ENCODE results near the gene RAD51B. TPM values are rescaled to one million over a fixed set of nuclear protein-coding genes. Genes with fewer than 3 reads are reported as not detected.
A peak's percentile ranks its signal among the peaks of the same experiment; 100 is the strongest.
"Not testable (repeated sequence)": the region's sequence is repeated elsewhere in the genome, so short reads cannot be mapped to it uniquely, and the experiment has no call there.

Gene RAD51B
- polyA plus RNA-seq (ENCODE audit: insufficient read length): 13.3 TPM
- long read RNA-seq, donor 1, partial matches to known transcripts: 0 of 2 reads
- long read RNA-seq, donor 1, other reads (novel, unspliced or antisense): 0 of 2 reads
- long read RNA-seq, donor 2, partial matches to known transcripts: 0 of 4 reads
- long read RNA-seq, donor 2, other reads (novel, unspliced or antisense): 0 of 4 reads
- long read RNA-seq, donor 3, partial matches to known transcripts: 0 of 3 reads
- long read RNA-seq, donor 3, other reads (novel, unspliced or antisense): 0 of 3 reads
- long read RNA-seq, donor 4: 0 reads
- long read RNA-seq, donor 5: 0 reads
- long read RNA-seq, donor 6, partial matches to known transcripts: 0 of 1 reads
- long read RNA-seq, donor 6, other reads (novel, unspliced or antisense): 0 of 1 reads
- long read RNA-seq, donor 7, partial matches to known transcripts: 0 of 3 reads
- long read RNA-seq, donor 7, other reads (novel, unspliced or antisense): 0 of 3 reads
- long read RNA-seq, donor 8, partial matches to known transcripts: 0 of 2 reads
- long read RNA-seq, donor 8, other reads (novel, unspliced or antisense): 0 of 2 reads

DNA sequence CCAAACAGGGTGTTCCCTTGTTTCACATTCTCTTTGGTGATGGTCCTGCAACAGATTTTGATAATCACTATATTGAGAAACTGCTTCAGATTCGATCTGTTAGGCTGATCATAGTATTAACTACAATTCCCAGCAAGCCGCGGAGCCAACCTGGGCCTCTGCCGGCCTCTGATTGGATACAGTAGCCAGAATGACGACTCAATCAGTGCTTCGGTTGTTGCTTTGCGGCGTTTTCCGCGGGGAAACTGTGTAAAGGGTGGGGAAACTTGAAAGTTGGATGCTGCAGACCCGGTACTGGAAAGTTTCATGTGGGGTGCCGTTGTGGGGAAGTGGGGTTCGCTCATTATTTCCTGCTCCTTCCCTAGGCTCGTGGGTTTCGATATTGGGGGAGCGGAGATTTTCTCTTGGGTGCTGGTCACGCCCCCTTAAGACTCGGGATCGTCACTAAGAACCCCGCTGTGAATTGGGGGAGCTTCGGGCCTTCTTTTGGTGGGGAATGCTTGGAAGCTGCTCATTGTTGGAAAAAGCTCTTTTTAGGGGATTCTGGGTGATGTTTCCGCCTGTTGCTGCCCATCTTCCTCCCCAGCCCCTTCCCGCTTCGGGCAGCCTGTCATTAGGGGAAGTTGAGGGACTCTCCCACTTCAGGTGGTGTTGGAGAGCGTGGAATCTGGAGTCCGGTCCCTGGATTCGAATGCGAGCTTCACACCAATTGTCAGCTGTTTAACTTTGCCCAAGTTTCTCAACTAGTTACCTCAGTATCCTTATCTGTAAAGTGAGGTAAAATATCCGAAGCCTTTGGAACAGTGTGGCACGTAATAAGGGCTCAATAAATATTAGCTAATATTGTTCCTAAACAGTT, at the start of gene RAD51B:
TSS of gene RAD51B (plus strand) at position 217 of the 859 bp plus-strand sequence.
- peak; percentile 91 for DNase-seq

DNA sequence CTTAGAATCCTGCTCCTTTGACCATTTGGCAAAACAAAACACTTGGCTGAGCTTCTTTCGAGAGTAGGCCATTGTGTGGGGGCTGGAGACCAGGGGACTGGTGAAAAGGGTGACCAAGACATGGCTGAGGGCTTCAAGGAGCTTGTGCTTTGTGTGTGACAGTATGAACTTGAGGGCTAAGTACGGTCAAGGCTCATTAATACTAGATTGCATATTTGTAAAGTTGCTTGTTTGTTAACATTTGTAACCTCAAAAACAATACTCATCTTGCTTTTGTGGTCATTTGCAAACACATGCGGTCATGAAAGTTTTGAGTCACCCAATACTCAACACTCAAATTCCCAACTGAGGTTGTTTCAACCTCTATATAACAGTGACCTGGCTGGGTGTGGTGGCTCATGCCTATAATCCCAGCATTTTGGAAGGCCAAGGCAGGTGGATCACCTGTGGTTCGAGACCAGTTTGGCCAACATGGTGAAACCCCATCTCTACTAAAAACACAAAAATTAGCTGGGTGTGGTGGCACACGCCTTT, 45.7 kb upstream of the RAD51B start:
- no peak for DNase-seq

DNA sequence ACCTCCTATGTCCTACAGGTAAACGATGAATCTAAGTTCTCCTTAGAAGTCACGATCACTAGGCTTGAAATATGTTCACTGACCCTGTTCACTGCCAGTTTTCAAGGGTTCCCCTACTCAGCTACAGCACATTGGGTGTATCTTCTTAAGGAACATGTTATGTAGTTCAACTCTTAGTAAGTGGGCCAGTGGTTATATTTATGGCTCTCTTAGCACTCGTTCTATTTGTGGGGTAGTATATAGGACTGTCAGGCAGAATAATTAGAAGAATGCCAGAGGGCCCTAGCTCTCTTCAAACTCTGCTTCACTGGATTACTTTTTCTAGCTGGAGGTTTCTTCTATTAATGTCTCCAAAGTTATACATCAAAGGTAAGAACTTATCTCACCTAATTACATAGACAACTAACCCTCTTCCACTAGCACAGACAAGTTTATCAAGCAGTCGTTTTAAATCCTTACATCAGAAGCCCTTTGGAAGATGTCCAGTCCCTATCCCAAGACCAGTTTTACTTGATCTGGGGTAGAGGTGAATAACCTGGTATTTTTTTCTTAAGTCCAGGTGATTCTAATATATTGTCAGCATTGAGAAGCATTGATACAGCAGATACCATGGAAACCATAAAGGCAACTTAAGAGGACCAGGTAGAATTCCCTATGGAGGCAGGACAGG, 42.8 kb upstream of the RAD51B start:
- DNase-seq: no peak

DNA sequence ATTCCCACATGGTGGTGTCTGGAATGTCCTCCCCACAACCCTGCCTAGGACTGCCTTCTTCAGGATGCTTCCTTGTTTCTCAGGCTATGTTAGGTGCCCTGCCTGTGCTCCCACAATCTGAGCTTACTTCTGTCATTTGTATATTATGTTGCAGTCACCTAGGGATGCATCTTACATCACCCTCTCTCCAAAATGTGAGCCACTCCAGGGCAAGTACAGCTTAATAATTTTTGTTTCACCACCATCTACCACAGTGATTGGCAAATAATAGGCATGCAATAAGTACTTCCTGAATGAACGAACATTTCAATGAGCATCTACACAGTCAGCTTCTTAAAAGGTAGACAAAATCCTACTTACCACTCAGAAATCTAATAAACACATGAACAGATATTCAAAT, 40.8 kb upstream of the RAD51B start:
- DNase-seq: no peak

DNA sequence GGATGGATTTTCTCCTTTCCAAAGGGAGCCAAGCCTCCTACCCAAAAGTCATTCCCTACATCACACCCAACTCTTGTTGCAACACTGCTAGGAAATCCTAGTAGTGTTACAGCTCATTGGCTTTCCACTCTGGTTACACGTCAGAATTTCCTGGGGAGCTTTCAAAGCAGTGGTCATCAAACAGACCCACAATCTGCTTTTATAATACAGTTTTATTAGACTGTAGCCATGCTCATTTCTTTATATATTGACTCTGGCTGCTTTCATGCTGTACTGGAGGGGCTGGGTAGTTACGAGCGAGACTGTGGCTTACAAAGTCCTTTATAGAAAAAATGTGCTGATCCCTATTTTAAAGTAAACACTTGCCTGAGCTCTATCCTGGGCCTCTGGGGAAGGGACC, 37.5 kb upstream of the RAD51B start:
- DNase-seq: no peak

DNA sequence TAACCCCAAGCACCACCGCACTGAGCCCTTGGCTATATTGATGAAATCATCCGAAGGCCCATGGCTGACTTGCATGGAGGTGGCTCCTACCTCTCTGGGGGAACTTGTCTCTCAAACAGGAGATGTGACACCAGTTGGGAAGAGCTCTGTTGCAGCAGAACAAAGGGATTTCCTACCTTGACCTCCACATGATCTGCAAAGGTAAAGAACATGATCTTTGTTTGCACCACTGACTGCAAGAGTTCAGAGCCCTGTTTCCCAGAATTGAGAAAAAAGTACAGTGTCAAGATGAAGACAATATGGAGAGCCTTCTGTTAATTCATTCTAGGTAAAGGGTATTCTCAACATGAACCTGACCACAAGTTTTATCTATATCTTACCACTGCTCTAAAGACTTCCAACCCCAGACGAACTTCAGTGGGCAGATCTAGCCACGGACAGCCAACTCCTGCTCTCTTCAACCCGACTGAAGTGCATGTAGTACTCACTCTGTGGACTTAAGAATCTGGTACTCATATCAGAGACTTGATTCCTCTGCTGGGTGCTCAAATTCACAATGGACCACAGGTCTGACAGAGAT, 35.2 kb upstream of the RAD51B start:
- no peak for DNase-seq

DNA sequence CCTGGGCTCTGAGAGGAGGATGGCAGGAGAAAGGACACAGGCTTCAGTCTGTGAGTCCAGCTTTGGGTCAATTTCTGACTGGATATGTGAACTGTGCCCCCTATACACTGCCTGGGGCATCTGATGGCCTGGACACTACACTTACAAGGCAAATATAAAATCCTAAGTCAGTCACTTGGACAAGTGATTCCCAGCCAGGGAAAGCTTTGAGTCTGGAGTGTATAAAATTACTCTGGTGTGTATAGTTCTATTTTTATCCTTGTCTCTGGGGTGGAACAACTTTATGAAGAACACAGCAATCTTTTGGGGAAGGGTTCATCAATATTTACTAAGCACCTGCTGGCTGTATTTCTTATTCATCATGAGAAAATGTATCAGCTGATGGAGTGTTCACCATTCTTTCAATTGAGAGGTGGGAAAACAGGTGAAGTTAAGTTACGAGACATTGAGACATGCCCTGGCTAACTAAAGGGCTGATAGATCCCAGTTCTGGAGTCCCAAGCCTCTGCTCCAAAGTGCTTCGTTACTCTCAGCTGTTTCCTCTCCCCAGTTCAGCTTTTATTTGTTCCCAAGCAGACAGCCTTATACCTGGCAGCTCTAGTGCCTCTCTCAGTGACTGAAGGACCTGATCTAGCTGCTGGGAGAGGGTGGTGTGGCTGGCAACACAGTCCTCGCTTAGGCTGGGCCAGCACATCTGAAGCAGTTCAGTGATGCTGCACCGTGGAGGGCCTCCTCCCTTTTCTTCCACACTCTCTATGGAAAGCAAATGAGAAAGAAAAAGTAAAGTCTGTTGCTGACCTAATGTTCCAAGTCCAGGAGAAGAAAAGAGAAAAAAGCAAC, 34.1 kb upstream of the RAD51B start:
- no peak for DNase-seq

DNA sequence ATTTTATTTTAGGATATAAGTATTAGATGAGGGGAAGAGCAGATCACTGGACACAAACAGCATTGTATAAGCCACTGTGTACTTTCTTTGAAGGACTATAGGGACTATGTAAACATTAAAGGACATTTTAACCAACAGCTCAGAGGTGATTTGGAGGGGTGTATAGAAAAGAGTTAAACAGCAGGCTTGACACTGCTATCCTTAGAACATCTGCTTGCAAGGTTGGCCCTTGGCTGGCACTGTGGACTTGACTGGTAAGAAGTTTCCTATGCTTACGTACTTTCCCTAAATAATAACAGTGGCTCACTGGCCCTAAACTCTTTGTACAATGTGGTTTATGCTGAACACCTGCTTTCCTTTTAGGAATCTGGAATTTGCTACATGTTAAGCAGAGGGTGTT, 31.9 kb upstream of the RAD51B start:
- no peak for DNase-seq

DNA sequence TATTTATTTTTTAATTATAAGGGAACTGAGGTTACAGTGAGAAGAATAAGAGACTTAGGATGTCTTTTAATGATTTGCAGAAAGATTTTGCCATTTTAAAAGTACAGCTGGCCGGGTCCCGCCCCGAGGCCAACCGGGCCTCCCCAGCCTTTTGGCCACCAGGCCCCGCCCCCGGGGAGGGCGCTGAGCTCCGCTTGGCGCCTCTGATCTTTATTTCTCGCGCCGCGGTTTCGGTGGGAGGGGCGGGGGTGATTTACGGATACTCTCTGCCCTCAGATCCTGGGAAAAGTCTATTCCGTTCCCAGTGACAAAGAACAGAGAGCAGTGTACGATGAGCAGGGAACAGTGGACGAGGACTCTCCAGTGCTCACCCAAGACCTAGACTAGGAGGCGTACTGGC, 20.8 kb upstream of the RAD51B start:
- no peak for DNase-seq

DNA sequence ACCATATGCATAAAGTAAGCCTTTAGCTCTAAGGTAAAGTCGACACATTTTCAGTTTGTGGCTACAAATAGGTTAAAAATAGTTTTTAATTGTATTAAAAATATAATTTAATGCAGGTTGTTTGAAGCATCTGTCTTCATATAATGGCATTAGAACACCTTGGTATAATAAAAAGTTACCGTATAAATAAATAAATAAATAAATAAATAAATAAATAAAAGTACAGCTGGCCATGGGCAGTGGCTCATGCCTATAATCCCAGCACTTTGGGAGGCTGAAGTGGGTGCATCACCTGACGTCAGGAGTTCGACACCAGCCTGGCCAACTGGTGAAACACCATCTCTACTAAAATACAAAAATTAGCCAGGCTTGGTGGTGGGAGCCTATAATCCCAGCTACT, 18.8 kb upstream of the RAD51B start:
- no peak for DNase-seq

DNA sequence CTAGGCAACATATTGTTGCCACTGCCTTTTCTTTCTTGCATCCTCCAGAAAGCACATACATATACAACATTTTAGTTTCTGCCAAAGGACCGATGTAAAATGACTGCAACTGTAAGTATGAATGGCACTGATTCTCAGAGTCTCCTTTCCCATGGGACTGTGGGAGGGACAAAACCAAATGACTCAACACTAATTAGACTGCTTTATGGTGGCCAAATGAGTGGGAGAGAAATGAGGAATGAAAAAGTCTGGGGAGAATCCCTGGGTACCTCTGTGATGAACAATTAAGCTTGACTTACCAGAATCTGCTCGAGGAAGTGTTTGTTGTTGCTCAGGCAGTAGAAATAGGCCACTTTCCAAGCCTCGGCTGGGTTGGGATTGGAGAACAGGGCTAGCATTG, 13.3 kb upstream of the RAD51B start:
- no peak for DNase-seq

DNA sequence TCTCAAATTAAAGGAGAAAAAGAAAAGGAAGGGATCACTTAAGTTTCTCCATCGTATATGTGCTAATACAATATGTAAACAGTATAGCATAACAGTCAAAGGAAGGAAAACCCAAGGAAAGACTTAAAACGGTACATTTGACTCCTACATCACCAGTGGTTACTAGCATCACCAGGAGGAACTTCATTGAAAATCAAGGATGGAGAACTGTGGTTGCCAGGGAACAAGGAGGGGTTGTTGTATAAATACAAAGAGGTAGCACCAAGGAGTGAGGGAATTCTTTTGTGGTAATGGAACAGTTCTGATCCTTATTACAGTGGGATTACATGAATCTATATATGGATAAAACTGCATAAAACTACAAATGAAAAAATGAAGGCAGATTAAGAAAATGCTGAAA, 4.8 kb upstream of the RAD51B start:
- no peak for DNase-seq

DNA sequence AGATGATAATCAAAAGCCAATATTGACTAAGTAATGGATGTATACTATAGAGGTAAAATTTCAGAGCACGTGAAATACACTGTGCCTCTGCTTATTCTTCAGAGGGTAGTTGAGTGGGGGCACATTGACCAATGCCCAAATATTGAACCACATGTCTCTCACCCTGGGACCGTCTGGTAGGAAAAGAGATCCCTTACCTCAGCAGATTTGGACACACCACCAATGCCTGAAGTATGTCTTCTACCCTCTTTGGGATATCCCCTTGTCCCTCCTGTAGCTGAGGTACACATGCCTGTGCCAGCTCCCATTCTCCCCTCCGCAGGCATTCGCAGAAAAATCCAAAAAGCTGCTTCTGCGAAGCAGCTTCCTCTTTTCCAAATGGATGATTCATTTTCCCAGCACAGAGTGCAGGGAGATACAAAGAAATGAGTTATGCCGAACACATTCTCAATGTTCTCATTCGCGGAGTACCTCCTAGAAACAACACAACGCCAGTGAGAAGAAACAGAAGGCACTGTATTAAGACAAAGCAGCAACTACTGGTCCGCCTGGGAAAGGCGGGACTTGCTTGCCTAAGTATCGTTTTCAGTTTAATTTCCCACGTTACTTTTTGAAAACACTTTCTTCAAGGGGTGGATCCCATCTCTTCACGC, 3.9 kb upstream of the RAD51B start:
- peak; percentile 13 for DNase-seq

DNA sequence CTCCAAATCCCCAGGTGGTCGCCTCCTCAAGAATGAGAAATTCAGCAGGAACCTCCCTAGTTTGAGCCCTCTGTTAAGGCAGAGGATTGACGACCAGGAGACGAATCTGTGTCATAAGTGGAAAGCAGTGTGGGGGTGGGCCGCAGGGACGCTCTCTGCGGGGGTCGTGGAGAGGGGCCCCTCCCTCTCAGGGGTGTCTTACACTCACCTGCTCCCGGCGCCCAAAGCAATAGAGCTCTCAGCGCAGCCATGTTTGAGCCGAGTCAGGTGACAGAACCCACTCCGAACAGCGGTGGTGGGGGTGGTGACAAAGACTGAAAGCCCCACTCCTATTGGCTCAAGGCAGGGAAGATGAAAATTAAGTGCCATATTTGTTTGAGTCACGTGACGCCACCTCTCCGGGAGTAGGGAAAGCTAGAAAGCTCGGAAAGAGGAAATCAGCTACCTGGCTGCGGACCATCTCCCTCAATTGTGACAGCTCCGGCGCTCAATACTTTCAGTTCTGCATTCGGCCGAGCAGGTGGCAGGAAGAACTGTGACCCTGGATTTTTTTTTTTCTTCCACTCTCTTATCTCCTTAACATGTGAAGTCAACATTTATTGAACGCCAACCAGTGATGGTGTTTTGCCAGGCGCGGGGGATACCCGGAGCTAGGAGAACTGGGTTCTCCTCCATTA, 3.1 kb upstream of the RAD51B start, which contains the start of gene ZFYVE26:
TSS of gene ZFYVE26 (minus strand) at position 265 of the 677 bp plus-strand sequence. CDS start 627 bp downstream, outside the sequence.
- DNase-seq: peak; percentile 97

DNA sequence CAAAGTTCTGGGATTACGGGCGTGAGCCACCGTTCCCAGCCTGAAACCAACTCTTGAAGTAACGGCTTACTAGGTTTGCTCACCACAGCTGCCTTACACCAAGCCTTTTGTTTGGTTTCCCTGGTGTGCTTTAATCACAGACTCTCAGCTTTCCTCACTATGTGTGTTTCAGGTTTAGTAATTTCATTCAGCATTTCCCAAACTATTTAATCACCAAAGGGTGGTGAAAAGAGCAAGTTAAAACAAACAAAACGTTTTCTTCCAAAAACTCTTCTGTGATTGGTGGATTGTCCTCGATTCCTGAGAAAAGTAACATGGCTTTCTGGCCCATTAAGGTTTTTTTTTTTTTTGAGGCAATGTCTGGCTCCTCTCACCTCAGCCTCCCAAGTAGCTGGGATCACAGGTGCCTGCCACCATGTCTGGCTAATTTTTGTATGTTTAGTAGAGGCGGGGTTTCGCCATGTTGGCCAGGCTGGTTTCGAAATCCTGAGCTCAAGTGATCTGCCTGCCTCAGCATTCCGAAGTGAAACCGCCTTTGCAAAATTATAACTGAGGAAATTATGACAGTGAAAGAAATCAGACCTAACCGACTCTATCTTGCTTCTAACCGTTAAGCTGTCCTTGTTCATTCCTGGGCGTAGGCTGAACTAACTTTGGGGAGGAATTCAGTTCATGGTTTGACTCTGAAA, 1.7 kb upstream of the RAD51B start:
- no peak for DNase-seq

DNA sequence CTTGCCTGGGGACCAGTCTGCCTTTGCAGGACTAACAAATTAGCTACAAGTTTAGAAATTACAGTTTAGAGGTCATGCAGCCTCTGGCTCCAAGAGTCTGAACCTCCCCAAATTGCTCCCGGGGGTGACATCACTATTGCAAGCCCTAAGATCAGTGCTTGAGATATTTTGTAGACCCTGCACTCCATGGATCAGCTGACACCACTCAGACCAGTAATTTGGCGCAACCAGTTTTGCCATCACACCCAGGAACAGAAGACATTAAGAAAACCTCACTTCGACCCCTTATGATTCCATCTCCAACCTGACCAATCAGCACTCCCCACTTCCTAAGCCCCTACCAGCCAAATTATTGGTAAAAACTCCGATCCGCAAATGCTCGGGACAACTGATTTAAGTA, 1.1 kb upstream of the RAD51B start:
- DNase-seq: not testable (repeated sequence)

DNA sequence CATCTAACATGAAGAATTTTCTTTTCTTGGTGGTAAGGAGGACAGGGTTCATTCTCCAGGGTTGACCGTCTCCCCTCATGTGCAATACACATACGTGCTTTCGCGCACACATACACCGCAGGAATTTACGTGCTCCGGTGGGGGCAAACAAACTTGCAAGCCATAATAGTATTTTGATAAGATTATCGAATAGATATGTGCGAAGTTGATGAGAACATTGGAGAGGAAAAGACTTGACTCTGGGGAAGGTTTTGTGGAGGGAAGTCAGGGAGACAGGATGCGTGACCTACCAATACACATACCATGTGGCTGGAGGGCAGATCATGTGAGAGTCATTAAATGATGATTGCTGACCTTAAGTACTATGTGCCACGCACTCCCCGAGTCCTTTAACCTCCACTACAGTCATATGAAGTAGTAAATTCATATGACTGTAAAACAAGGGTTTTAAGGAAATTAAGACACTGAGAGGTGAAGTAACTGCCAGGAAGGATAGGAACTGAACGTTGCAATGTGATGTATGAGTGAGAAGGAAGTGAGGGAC, 921 bp downstream of the RAD51B start:
- DNase-seq: peak; percentile 11

DNA sequence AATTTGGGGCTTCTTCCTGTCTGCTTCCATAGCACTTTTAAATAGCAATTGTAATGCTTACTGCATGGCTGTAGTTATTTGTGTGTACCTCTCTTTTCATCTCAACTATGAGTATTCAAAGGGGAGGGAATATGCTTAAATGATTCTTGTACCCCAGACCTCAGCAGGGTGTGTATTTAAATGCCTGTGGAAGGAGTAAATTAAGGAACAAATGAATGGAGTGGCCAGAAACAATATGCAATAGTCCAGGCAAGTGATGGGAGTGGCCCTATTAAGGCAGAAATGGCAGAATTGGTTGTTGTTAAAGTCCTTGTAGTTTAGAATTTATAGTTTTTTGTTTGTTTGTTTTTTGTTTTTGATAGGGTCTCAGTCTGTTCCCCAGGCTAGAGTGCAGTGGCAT, 1.5 kb downstream of the RAD51B start:
- DNase-seq: no peak

DNA sequence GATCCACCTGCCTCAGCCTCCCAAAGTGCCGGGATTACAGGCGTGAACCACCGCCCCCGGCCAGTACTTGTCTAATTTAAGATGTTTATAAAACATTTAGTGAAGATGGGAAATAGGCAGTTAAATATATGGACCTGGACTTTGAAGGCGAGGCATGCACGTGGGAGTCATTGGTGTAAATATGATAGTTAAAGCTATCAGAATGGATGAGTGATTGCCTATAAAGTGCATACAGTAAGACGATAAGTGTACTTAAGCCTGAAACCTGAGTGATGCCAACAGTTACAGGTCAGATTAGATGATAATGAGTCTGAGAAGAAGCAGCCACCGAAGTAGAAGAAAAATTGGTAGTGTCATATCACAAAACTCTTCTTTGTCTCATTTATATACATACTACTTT, 11.5 kb downstream of the RAD51B start:
- DNase-seq: no peak

All from left kidney (tissue), 8 donors.